H1 (cell line): ENCODE results near the gene GUCY1A2. TPM values are rescaled to one million over a fixed set of nuclear protein-coding genes. Genes with fewer than 3 reads are reported as not detected.

ENCODE experiments used
- CTCF ChIA-PET: fragments of 300-600 bp; sonication (Branson Sonifier 250); formaldehyde crosslinking; loops from one replicate; lab custom pipeline; 2021; ENCODE audit not compliant: partially characterized antibody; lab: Charles Lee
- POLR2A ChIA-PET: fragments of 300-600 bp; sonication (Branson Sonifier 250); formaldehyde crosslinking; loops from one replicate; lab custom pipeline; 2021; ENCODE audit warnings: inconsistent platforms; ENCODE audit not compliant: partially characterized antibody; lab: Charles Lee
- DNase-seq, 2 experiments: peaks; one replicate each; pipeline versions ENCODE4 v3.0.0 to v3.0.0-alpha.2; 2010 to 2022; ENCODE audit warnings: low spot score in 2 of 2, low read depth in 1 of 2, mixed read lengths in 1 of 2
- FAIRE-seq: peaks from 2 replicates; lab custom pipeline; 2011; peaks lifted over from hg19 to GRCh38; lab: Jason Lieb, UNC
- H2AFZ ChIP-seq: 2 replicates; pipeline ENCODE4 v1.8.1; 2012; ENCODE audit warnings: low read length, inconsistent platforms
- H2AK5ac ChIP-seq: 2 replicates; pipeline ENCODE4 v1.6.1; 2013; ENCODE audit warnings: low read depth, low read length
- H2BK120ac ChIP-seq: replicated peaks from 2 replicates; pipeline ENCODE3; 2013; ENCODE audit warnings: low read depth, low read length, inconsistent platforms
- H2BK12ac ChIP-seq: 2 replicates; pipeline ENCODE4 v1.6.1; 2013; ENCODE audit warnings: low read depth, low read length
- H2BK15ac ChIP-seq: 2 replicates; pipeline ENCODE4 v1.6.1; 2013; ENCODE audit warnings: low read length
- H2BK20ac ChIP-seq: 2 replicates; pipeline ENCODE4 v1.6.1; 2013; ENCODE audit warnings: low read length
- H2BK5ac ChIP-seq: 2 replicates; pipeline ENCODE4 v1.6.1; 2013; ENCODE audit warnings: low read depth, low read length
- H3K14ac ChIP-seq: 2 replicates; pipeline ENCODE4 v1.6.1; 2013; ENCODE audit warnings: inconsistent platforms; ENCODE audit not compliant: insufficient read length
- H3K18ac ChIP-seq: 2 replicates; pipeline ENCODE4 v1.6.1; 2013; ENCODE audit warnings: low read length; ENCODE audit errors: extremely low read depth
- H3K23ac ChIP-seq: 2 replicates; pipeline ENCODE4 v1.6.1; 2013; ENCODE audit warnings: inconsistent platforms; ENCODE audit not compliant: insufficient read length
- H3K23me2 ChIP-seq: 2 replicates; pipeline ENCODE4 v1.6.1; 2013; ENCODE audit warnings: low read depth, low read length
- H3K27ac ChIP-seq: 2 replicates; pipeline ENCODE4 v1.6.1; 2011; ENCODE audit warnings: low read depth, low read length, inconsistent platforms
- H3K27me3 ChIP-seq, 4 experiments: replicated peaks in 1 of 4; 1 replicate in 1 of 4; 2 replicates in 3 of 4; pipeline versions ENCODE4 v1.6.1 to v1.8.1; 2011 to 2013; ENCODE audit warnings: low read length in 3 of 4, mild to moderate bottlenecking in 3 of 4, inconsistent platforms in 2 of 4, mixed read lengths in 2 of 4, moderate library complexity in 1 of 4; ENCODE audit not compliant: control insufficient read depth in 3 of 4, insufficient read depth in 3 of 4; ENCODE audit errors: extremely low read depth in 1 of 4
- H3K36me3 ChIP-seq, 4 experiments: 2 replicates each; pipeline versions ENCODE4 v1.6.1 to v1.8.1; 2011 to 2013; ENCODE audit warnings: mild to moderate bottlenecking in 4 of 4, low read length in 3 of 4, moderate library complexity in 2 of 4, control low read depth in 1 of 4, inconsistent platforms in 1 of 4; ENCODE audit not compliant: insufficient read depth in 4 of 4, control insufficient read depth in 2 of 4
- H3K4ac ChIP-seq: replicated peaks from 2 replicates; pipeline ENCODE3; 2013; ENCODE audit warnings: low read length, low read depth, mixed read lengths, inconsistent platforms; ENCODE audit not compliant: insufficient read length
- H3K4me1 ChIP-seq, 4 experiments: replicated peaks in 1 of 4; 1 replicate in 1 of 4; 2 replicates in 3 of 4; pipeline versions ENCODE4 v1.6.1 to v1.8.1; 2011 to 2013; ENCODE audit warnings: low read length in 3 of 4, inconsistent platforms in 2 of 4, mixed read lengths in 1 of 4; ENCODE audit not compliant: insufficient read depth in 4 of 4, control insufficient read depth in 3 of 4
- H3K4me2 ChIP-seq, 2 experiments: 2 replicates each; pipeline versions ENCODE4 v1.6.1 to v1.8.1; 2011 to 2013; ENCODE audit warnings: low read depth in 2 of 2, low read length in 2 of 2, control low read depth in 1 of 2, inconsistent platforms in 1 of 2, mild to moderate bottlenecking in 1 of 2; ENCODE audit not compliant: insufficient read depth in 1 of 2
- H3K4me3 ChIP-seq, 4 experiments: fragments of 200-600, 300-600 bp in 1 of 4; sonication (generic), shearing (Covaris generic), sonication (Bioruptor Twin) in 1 of 4; 2 replicates each; pipeline versions ENCODE4 v1.5.1 to v1.8.1; 2011 to 2016; ENCODE audit warnings: low read length in 4 of 4, low read depth in 3 of 4, control low read depth in 2 of 4, inconsistent platforms in 2 of 4, mild to moderate bottlenecking in 2 of 4, mixed read lengths in 1 of 4, moderate library complexity in 1 of 4; ENCODE audit not compliant: insufficient read depth in 2 of 4; ENCODE audit errors: extremely low read depth in 1 of 4
- H3K56ac ChIP-seq: replicated peaks from 2 replicates; pipeline ENCODE3; 2013; ENCODE audit warnings: low read depth, mild to moderate bottlenecking, mixed read lengths, low read length, inconsistent platforms; ENCODE audit not compliant: insufficient read length
- H3K79me1 ChIP-seq: 2 replicates; pipeline ENCODE4 v1.6.1; 2013; ENCODE audit warnings: low read depth, low read length, control low read depth
- H3K79me2 ChIP-seq, 2 experiments: 2 replicates each; pipeline versions ENCODE4 v1.6.1 to v1.8.1; 2012 to 2013; ENCODE audit warnings: low read length in 2 of 2, mild to moderate bottlenecking in 2 of 2, inconsistent platforms in 1 of 2; ENCODE audit not compliant: insufficient read depth in 2 of 2, control insufficient read depth in 1 of 2
- H3K9ac ChIP-seq, 4 experiments: replicated peaks in 1 of 4; 1 replicate in 1 of 4; 2 replicates in 3 of 4; pipeline versions ENCODE4 v1.6.1 to v1.8.1; 2011 to 2013; ENCODE audit warnings: low read depth in 3 of 4, low read length in 3 of 4, control low read depth in 2 of 4, mild to moderate bottlenecking in 2 of 4, moderate library complexity in 2 of 4, inconsistent platforms in 1 of 4; ENCODE audit errors: extremely low read depth in 1 of 4
- H3K9me3 ChIP-seq, 2 experiments: 2 replicates each; pipeline versions ENCODE4 v1.6.1 to v1.8.1; 2012 to 2013; ENCODE audit warnings: mild to moderate bottlenecking in 2 of 2, moderate library complexity in 2 of 2, control low read depth in 1 of 2, inconsistent platforms in 1 of 2, low read depth in 1 of 2, low read length in 1 of 2, mixed read lengths in 1 of 2; ENCODE audit not compliant: insufficient read depth in 2 of 2
- H4K20me1 ChIP-seq, 2 experiments: replicated peaks in 1 of 2; 2 replicates each; pipeline versions ENCODE3 to v1.8.1; 2011 to 2013; ENCODE audit warnings: inconsistent platforms in 2 of 2, low read length in 2 of 2, mild to moderate bottlenecking in 1 of 2; ENCODE audit not compliant: insufficient read depth in 2 of 2, control insufficient read depth in 1 of 2
- H4K5ac ChIP-seq: 2 replicates; pipeline ENCODE4 v1.6.1; 2013; ENCODE audit warnings: low read length, low read depth, mixed read lengths, inconsistent platforms; ENCODE audit not compliant: insufficient read length
- H4K8ac ChIP-seq: 2 replicates; pipeline ENCODE4 v1.8.0; 2013; ENCODE audit warnings: mild to moderate bottlenecking, moderate library complexity, low read length, inconsistent platforms; ENCODE audit not compliant: insufficient read depth; ENCODE audit errors: extremely low read depth
- H4K91ac ChIP-seq: replicated peaks from 2 replicates; pipeline ENCODE3; 2013; ENCODE audit warnings: low read length, mixed read lengths, inconsistent platforms; ENCODE audit not compliant: insufficient read length
- BACH1 ChIP-seq: IDR thresholded peaks from 2 replicates; pipeline ENCODE4 v1.6.1; 2012; ENCODE audit warnings: low read length, improper control_type of control experiment
- CBX5 ChIP-seq: fragments of 300-800, 300-1000 bp; sonication (generic); IDR thresholded peaks from 2 replicates; pipeline ENCODE4 v1.7.1; 2016; ENCODE audit warnings: antibody characterized with exemption, low read length, low read depth
- GTF2F1 ChIP-seq: IDR thresholded peaks from 2 replicates; pipeline ENCODE4 v1.6.1; 2012; ENCODE audit warnings: low read depth, low read length, improper control_type of control experiment, borderline replicate concordance
- NRF1 ChIP-seq: IDR thresholded peaks from 2 replicates; pipeline ENCODE4 v1.6.1; 2011; ENCODE audit warnings: mild to moderate bottlenecking, low read depth, low read length, improper control_type of control experiment
- PHF8 ChIP-seq: fragments of 200-600 bp; sonication (generic); conservative IDR thresholded peaks from 2 replicates; pipeline ENCODE4 v1.7.1; 2012; ENCODE audit warnings: low read depth, mild to moderate bottlenecking, inconsistent platforms, low read length, moderate library complexity
- RFX5 ChIP-seq: IDR thresholded peaks from 2 replicates; pipeline ENCODE4 v1.6.1; 2011; ENCODE audit warnings: low read depth, low read length, improper control_type of control experiment, borderline replicate concordance
- WGBS, 2 experiments: shearing (Covaris generic) in 1 of 2; methylation state at CpG; one replicate each; pipeline versions ENCODE4 v1.1.6 to v1.1.7; 2013 to 2015; ENCODE audit warnings: low lambda C conversion rate in 2 of 2, mixed read lengths in 2 of 2, inconsistent platforms in 1 of 2, low coverage in 1 of 2, missing lambda C conversion rate in 1 of 2; ENCODE audit not compliant: insufficient replicate concordance in 2 of 2, insufficient coverage in 1 of 2, insufficient read length in 1 of 2; ENCODE audit errors: extremely low coverage in 1 of 2, missing lambda C conversion rate in 1 of 2; 5-methylcytosine and 5-hydroxymethylcytosine counted together
- polyA plus RNA-seq, 7 experiments: library from polyadenylated mRNA; depleted of rRNA in 3 of 7; stranded (reverse) in 5 of 7; unstranded in 2 of 7; fragments of >200 nt in 5 of 7; fragments of 200-250 nt in 2 of 7; gene quantifications; 1 replicate in 5 of 7; 2 replicates in 1 of 7; 4 replicates in 1 of 7; pipeline versions ENCODE4 v1.2.1 to v1.2.3, GENCODE V29; 2011 to 2013; ENCODE audit warnings: missing spikeins in 2 of 7, mixed read lengths in 2 of 7
- total RNA-seq: library from RNA; stranded (reverse); fragmentation: NEBNext Ultra II Directional; extraction: Animal tissue kit (Norgen Biotek cat#: 25700); gene quantifications from 2 replicates; pipeline ENCODE4 v1.2.1, GENCODE V29; 2021

The GUCY1A2 gene
- total and polyA plus RNA-seq, 2 of the 8 experiments (the other 6 are each of a cell fraction or from before 2014, with no cell fraction given), result 0.11 to 1.9 TPM

DNA sequence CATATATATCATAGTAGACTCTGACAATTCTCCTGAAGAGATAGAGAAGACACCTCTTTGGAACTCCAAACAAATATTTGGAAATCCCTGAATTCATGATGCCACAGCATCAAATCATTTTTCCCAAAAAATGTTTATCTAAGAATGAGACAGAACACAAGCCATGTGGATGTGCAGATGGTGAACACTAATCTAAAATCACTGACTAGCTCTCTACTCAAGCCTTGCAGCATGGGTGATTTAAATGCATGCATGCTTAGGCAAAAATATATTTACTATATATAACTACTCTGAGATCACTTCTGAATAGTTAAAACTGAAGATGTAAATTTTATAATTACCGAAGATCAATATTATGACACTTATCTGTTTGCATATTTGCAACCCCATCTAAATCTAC lies 289.9 kb downstream of the GUCY1A2 start:
- Histone ChIP-seq H3K4me3 (no peak overlapping the region), H2BK15ac (no peak overlapping the region), H2BK120ac (no peak overlapping the region), H4K20me1 (no peaks in the 10 kb centered on the region), H3K4ac (no peak overlapping the region), H3K4me1 (no peaks in the 10 kb centered on the region), H3K23ac (no peak overlapping the region), H2AK5ac (no peak overlapping the region), H2AFZ (no peak overlapping the region), H3K79me1 (no peaks in the 10 kb centered on the region), H3K9ac (no peak overlapping the region), H2BK12ac (no peak overlapping the region), H4K5ac (no peak overlapping the region), H3K27ac (no peak overlapping the region), H3K56ac (no peak overlapping the region), H3K36me3 (no peaks in the 10 kb centered on the region), H2BK5ac (no peak overlapping the region), H4K91ac (no peak overlapping the region), H3K79me2 (no peaks in the 10 kb centered on the region), H3K14ac (no peak overlapping the region), H3K9me3 (no peaks in the 10 kb centered on the region), H3K23me2 (no peaks in the 10 kb centered on the region), H3K27me3 (no peaks in the 10 kb centered on the region), H3K18ac (no peak overlapping the region), H2BK20ac (no peak overlapping the region), H3K4me2 (no peak overlapping the region), H4K8ac (no peak overlapping the region)
- no peak for DNase-seq
- ChIA-PET POLR2A (no interaction called here), CTCF (no interaction called here)
- WGBS, 2 experiments, result 92% methylated on average over 1 of the region's 1 CpG; no CpG with 5 or more reads in 1 of the 2 experiments
- FAIRE-seq, result no peak
- no peak for TF ChIP-seq PHF8
- no peak for TF ChIP-seq RFX5
- TF ChIP-seq NRF1, result no peak
- TF ChIP-seq BACH1, result no peak
- no peak for TF ChIP-seq CBX5
- no peak for TF ChIP-seq GTF2F1
